Measurements from ENCODE around the gene TNS3.
A peak's percentile ranks its signal among the peaks of the same experiment; 100 is the strongest.
"Not testable (repeated sequence)": the region's sequence is repeated elsewhere in the genome, so short reads cannot be mapped to it uniquely, and the experiment has no call there.

TNS3 gene

DNA sequence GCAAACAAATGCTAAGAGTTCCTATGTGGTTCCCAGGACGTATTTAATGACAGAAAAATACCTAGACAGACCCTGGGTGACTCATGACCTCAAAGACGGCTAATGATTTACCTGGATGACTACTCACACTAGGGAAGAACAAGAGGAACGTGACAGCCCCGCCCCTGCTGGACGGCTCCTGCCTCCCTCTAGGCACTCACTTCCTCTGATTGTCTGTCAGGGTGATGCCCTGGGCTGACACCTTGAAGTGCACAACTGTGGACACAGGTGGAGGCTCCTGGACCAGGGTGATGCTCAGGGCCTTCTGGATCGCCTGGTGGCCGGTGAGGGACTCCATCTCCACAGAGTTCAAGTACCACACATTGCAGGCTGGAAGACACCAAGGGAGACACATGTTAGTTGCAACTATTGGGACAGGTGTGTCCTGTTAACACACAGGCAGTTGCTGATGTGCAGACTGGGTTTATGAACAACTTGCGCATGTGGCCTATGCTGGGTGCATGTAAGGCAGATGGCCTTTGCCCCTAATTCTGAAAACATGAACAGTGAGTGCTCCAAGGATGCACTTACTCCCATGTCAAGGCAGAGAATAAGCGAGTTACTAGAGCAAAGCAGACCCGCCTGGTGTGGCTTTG lies 298.3 kb downstream of the TNS3 start:
- DNase-seq (ENCODE audit: low read depth in 3 of 3) = no peak

DNA sequence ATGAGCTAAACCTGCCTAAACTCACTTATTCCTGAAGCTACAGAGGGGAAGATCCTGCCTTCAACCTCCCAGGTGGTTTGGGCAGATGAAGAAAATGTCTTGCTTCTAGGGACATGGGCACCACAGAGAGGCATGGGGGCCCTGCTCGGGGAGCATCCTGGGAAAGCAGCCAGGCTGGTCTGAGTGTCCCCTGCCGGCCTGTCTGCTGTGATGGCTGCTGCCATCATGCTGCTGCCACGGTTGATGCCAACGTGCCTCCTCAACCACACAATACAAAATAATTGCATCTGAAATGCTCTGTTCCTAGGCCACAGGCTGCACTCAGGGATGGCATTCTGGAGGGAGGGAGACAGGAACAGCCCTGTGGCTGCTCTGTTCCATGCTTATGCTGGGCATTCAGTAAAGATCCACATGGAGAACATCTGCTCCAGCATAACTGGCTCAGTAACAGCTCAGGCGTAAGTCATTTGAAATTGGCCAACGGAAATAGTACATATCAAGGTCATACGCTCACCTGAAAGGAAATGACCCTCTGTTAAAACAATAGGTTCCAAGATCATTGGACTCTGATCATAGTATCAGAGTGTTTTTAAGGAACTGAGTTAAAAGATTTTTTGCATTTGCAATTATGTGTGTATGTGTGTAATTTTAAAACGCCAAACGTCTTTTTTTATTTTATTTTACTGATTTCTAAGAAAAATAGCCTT lies 299.0 kb downstream of the TNS3 start:
- DNase-seq (ENCODE audit: low read depth in 3 of 3) = no peak

DNA sequence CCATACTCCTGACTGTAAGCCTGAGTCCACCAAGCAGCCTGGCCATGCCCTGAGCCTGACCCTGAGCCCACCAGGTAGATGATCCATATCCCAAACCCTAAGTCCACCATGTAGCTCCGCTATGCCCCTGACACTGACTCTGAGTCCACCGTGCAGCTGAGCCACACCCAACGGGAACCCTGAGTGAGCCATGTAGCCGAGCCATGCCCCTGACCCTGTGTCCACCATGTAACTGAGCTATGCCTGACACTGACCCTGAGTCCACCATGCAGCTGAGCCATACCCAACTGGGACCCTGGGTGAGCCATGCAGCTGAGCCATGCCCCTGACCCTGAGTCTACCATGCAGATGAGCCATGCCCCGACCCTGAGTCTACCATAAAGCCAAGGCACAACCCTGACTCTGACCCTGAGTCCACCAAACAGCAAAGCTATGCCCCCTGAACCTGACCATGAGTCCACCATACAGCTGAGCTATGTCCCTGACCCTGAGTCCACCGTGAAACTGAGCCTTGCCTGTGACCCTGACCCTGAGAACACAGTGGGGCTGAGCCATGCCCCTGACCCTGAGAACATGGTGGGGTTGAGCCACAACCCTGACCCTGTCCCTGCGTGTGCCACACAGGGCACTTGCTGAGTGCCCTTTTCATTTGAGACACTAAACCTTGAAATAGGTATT lies 299.8 kb downstream of the TNS3 start:
- DNase-seq (ENCODE audit: low read depth in 3 of 3) = no peak

DNA sequence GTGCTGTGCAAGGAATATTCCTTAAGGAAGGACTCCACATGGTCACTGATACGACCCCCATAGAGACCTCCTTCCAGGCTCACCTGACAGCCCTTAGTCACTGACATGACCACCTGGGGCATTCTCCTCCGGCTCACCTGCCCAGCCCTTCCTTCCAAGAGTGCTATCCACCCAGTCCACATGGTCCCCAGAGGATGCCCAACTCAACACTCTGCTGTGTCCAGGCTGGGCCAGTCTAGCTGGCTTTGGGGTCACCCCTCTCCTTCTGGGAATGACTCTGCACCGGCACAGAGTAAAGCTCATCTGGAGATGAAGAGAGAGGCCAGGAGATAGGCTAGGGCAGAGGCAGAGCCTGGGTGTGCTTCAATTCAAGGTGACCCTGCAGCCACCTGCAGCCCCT lies 300.8 kb downstream of the TNS3 start:
- no peak for DNase-seq (ENCODE audit: low read depth in 3 of 3)

DNA sequence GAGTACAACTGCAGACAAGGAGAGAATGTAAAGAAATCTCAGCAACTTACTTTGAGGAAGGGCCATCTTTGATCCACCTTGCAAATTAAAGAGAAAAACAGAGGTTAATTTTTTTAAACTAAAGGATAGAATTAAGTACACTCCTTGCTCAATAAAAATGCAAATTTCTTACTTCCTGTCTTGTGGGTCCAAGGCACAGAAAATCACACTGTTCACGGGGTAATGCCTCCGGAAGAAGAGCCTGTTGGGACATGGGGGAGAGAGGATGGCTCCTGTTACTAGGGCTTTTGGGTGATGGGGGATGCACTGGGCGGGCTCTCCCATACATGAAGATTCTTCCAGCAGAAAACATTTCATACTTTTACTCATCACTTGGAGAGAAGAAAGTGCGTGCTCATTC lies 301.8 kb downstream of the TNS3 start:
- no peak for DNase-seq (ENCODE audit: low read depth in 3 of 3)

DNA sequence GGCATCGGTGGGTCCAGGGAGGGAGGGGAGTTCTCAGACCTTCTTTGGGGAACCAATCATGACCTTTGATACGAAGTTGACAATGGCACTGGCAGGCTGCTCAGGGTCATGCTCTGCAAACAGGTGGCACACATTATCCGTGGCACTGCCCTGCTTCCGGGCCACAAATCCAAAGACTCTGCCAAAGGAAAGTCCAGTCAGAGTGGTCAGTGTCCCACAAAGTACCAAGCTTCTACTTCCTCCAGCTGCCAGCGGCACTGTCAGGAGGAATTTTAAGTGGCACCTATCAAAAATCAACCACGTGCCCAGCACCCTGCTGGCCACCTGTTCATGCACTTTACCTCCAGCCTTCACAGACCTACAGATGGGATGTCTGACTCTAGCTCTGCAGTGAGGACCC lies 303.9 kb downstream of the TNS3 start:
- no peak for DNase-seq (ENCODE audit: low read depth in 3 of 3)

DNA sequence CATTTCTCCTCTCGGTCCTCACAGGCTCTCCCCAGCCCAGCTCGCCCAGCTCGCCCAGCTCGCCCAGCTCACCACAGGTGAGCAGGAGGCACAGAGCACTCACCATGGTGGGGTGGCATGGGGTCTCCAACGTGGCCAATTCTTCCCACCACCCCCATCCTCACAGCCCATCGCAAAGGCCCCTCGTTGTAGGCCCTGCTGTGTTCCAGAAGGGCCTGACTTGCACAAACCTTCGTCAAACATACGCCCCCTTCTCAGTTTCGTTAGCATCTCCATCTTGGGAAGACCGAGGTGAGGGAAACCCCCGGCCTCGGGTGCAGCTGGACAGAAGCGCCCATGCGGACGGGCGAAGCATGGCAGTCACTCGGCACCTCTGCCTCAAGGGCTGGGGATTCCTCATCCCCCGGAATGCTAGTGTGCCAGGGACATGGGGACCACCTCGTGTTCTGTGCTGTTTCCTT lies 304.6 kb downstream of the TNS3 start:
- DNase-seq (ENCODE audit: low read depth in 3 of 3) = no peak

DNA sequence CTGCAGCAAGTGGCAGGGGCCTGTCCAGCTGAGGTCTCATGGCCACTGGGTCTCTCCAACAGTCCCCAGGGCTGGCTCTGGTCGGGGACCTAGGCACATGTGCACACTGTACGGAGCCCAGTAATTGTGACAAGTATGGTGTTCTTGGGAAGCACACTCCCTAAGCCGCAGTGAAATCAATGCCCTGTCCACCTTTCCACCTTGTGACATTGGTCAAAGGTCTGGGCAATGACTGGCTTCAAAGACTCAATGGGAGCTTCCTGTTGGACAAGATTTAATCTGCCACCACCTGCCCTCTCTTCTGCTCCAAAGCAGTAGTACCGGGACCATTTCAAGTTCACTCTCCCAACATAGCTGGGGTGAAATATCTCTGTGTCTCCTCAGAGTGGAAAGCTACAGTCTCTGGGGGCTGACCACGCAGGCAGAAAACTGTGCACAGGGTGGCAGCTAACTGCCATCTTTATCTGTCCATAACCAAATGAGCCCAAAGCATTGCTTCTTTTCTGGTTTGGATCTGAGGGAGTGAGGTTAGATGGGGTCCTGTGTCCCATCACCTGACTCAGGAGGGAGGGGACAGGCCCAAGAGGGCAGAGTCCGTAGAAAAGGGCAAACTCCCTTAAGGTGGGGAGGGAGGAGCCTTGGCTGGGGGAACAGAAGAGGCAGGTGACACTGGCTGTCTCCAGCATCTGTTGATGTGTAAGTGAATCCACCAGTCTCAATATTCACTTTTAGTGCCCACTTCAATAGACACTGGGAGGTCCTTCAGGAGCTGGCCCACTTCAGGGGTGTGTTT lies 307.7 kb downstream of the TNS3 start:
- no peak for DNase-seq (ENCODE audit: low read depth in 3 of 3)

DNA sequence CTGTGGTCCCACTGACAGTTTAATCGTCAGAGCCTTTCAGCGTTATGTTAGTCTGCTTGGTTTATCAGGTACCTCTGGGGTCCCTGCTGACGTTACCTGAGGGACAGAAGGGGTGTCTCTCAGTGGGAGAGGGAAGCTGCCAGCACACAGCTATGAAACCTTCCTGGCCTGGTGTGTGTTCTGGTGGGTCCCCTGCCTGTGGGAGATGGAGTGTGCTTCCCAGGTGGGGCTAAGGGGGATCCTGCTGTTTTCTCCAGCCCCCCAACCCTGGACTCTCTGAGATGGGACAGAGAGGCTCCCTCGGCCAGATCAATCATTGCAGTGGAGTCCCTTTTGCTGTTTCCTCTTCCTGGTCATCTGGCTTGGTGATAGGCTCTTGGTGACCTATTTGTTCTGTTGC lies 308.8 kb downstream of the TNS3 start:
- no peak for DNase-seq (ENCODE audit: low read depth in 3 of 3)

DNA sequence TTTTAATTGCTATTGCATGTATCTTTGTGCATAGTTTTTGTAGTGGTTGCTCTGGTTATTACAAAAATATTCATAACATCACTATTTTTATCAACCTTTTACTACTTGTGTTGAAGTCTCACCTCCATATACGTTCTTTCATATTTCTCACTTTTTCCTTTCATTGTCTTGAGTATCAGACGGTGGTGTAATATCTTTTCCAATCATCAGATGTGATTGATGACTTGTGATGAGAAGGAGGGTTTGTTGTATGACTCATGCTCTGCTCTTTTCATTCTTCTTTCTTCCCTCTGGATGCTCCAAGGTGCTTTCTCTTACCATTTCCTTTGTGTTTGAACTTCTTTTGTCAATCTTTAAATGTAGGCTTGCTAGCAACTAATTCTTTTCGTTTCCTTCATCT lies 310.2 kb downstream of the TNS3 start:
- DNase-seq (ENCODE audit: low read depth in 3 of 3) = no peak

DNA sequence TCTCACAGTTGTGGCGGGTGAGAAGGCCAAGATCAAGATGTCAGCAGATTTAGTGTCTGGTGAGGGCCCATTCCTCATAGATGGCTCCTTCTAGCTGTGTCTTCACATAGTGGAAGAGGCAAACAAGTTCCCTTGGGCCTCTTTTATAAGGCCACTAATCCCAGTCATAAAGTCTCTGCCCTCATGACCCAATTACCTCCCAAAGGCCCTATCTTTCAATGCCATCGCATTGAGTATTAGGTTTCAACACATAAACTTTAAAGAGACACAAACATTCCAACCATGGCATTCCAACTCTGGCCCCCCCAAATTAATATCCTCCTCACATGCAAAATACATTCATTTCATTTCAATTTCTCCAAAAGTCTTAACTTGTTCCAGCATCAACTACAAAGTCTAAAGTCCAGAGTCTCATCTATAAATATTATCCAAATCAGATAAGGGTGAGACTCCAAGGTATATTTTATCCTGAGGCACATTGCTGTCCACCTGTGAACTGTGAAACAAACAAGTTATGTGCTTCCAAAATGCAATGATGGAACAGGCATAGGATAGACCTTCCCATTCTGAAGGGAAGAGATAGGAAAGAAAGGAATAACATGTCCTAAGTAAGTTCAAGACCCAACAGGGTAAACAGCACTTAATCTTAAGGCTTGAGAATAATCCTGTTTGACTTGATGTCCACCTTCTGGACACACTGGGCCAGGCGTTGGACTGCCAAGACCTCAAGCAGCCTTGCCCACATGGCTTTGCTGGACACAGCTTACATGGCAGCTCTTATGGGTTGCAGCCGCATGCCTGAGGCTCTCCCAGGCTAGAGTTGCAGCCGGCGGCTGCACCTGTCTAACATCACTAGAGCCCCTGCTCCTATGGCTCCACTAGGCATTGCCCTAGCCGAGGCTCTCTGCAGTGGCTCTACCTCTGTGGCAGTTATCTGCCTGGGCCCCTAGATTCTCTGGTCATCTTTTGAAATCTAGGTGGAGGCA lies 312.8 kb downstream of the TNS3 start:
- no peak for DNase-seq (ENCODE audit: low read depth in 3 of 3)

DNA sequence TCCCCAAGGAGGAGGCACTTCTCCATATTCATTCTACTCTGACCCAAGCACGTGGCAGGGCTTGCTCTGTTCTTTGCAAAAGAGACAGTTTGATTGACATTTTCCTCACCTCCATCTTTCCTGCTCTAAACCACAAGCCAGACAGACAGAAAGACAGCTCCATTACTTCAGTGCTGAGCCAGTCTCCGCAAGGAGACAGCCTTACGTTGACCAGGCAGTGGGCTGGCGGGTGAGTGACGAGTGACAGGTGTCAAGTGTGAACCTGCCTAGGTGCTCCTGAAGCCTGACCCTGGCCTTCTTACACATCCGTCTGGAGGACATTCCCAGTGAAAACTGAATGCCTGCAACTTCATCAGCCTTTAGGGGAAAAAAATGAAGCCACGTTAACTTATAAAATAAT lies 314.6 kb downstream of the TNS3 start:
- DNase-seq (ENCODE audit: low read depth in 3 of 3) = no peak

DNA sequence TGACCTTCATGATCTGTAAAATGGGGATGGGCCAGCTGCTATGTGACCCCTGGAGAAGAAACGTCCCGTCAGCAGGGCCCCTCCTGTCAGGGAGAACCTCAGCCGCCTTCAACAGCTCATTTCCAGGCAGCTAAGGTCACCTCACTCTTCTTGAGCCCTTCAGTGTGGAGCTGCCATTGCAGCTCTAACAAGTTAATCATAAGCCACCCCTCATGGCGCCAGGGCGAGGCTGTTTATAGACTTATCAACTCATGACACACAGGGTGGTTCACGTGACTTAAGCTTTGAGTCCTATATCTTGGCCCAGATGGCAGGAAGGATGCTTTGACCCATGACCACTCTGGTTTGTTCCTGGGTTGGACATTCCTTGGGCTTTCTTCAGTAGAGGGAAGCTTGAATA lies 315.1 kb downstream of the TNS3 start:
- DNase-seq (ENCODE audit: low read depth in 3 of 3) = no peak

DNA sequence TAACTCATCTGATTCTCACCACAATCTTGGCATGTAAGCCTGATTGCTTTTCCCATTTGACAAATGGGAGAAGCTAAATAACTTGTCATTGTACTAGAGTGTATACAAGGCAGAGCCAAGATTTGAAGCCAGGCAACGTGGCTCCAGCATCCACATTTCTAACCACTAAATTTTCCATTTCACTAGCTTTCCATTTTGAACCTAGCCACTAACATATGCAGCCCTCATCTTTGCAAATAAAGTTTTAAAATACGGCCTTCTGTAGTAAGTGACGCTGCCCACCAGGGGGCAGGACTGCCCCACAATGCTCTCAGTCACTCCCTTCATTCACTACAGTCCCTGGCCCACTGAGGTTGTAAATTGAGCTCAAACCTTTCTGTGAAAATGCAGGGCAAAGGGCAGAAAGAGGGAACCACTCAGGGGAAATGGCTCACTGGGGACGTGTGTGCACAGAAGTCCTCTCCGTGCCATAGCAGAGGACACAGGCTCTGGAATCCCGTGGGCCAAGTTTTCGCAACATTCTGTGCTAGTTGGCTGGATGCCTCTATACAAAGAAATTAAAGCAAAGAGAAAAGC lies 315.7 kb downstream of the TNS3 start:
- DNase-seq (ENCODE audit: low read depth in 3 of 3) = peak in 1 of 3 experiments; percentile 17

DNA sequence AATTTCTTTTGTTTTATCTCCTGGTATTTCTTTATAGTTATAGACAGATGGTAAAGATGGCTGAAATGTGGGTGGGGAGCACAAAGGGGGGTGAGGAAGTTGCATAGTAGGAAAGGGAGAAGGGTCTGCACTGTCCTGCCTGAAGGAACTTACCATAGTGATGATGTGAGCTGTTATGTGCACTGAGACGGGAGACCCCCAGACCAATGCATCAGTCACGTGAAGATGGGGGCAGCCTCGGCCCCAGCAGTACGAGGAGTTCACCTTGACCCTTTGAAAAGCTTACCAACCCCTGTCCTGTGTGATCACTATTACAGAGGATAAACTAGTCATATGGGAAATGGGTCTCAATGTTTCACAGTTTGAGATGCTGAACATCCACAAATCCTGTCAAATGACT lies 316.3 kb downstream of the TNS3 start:
- no peak for DNase-seq (ENCODE audit: low read depth in 3 of 3)

DNA sequence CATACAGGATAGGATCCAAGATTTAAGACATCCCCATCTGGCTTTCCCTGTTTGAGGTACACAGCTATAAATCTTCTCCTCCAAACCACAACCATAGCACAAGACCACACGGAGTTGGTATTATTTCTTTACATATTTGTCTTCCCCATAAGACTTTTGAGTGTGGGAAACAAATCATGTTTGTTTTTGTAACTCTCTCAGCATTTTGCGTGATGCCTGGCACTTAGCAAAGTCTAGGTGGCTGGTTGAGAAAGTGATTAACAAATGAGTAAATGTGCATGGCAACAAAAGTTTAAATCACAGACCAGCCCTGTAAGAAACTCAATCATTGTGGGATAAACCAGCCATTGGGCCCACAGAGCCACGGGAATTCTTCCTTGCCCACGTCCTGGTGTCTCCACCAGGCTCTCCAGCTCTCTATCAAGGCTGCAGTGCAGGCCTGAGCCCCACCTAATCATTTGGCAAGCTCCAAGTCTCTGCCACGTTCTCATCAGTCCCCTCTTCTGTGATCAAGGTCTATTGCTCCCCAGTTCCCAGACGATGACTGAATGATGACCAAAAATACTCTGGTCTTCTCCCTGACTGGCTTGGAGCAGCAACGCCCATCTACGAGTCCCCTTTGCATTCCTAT lies 317.8 kb downstream of the TNS3 start:
- DNase-seq (ENCODE audit: low read depth in 3 of 3) = no peak

DNA sequence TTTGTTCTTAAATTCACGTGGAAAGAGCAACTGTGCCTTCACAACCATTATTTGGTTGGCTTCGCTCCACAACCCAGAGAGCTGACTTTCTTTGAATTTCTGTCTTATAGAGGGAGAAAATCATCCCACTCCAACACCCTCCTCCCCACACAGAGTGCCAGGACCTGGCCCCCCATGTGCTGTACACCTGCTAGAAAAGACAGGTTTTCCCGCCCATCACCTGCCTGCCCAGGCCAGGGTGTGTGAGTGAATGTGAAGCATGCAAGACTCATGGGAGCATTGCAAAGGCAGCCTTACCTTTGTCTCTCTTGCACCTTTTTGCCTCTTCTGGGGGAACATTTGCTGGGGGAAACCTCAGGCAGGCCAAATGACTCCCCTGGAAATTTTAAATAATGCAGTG lies 319.0 kb downstream of the TNS3 start:
- no peak for DNase-seq (ENCODE audit: low read depth in 3 of 3)

DNA sequence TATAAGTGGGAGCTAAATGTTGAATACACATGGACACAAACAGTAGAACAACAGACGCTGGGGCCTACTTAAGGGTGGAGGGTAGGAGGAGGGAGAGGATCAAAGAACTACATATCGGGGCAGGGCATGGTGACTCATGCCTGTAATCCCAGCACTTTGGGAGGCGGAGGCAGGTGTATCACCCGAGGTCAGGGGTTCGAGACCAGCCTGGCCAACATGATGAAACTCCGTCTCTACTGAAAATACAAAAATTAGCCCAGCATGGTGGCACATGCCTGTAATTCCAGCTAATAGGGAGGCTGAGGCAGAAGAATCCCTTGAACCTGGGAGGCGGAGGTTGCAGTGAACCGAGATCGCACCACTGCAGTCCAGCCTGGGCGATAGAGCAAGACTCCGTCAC lies 319.8 kb downstream of the TNS3 start:
- DNase-seq (ENCODE audit: low read depth in 3 of 3) = not testable (repeated sequence)

DNA sequence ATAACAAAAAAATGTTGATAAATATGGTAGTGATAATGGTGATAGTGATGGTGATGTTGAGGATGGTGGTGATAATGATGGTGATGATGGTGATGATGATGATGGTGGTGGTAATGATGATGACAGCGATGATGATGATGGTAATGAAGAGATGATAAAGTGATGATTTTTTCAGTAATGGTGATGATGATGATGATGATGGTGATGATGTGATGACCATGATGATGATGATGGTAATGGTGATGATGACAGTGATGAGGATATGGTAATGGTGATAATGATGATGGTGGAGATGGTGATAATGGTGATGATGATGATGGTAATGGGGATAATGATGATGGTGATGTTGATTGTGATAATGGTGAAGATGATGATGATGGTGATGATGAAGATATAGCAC lies 321.6 kb downstream of the TNS3 start:
- no peak for DNase-seq (ENCODE audit: low read depth in 3 of 3)

DNA sequence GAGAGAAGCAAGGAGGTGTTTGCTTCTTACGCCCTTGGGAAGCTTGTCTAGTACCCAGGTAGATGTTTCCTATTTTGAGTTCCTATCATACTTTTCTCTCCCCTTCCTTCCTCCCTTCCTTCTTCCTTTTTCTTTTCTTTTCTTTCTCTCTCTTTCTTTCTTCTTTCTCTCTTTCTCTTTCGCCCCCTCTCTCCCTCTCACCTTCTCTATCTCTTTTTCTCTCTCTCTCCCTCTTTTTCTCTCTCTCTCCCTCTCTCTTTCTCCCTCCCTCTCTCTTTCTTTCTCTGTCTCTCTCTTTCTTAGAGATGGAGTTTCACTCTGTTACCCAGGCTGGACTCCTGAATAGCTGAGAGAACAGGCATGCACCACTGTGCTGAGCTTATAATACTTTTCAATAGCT lies 322.2 kb downstream of the TNS3 start:
- no peak for DNase-seq (ENCODE audit: low read depth in 3 of 3)

Measured in stimulated activated CD4-positive, alpha-beta T cell treated with anti-CD3 and anti-CD28 coated beads, TNF-alpha, amount 100 ng/mL, for 24 hours (primary cell).